ENCODE results near the gene AFAP1.

DNA sequence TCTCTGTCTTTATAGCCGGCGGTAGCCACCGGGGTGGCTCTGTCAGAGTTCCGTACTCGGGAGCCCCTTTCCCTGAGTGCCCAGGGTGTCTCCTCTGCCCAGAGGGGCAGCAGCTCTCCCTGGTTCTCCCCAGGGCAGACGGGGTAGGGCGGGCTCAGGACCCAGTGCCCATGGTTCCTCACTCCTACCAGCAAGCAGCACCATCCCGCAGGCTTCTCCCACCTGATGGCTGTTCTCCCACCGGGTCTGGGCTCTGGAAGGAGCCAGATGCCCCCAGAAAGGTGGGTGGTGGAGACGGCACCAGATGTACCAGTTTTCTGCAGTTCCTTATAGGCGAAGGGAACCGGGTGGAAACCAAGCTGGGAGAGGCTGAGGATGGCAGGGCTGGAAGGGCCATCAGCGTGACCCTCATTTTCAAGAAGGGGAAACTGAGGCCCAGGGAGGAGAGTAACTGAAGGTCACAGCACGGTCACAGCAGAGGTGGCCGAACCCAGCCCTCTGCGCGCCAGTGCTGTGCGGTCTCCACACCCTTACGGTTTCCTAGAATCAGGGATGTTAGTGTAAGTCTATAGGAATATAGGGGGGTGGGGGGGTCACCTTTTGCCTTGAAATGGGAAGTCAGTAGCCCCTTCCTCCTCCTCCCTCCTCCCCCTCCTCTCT is 198.7 kb downstream of the AFAP1 start:
- TF ChIP-seq, protein P1, sequence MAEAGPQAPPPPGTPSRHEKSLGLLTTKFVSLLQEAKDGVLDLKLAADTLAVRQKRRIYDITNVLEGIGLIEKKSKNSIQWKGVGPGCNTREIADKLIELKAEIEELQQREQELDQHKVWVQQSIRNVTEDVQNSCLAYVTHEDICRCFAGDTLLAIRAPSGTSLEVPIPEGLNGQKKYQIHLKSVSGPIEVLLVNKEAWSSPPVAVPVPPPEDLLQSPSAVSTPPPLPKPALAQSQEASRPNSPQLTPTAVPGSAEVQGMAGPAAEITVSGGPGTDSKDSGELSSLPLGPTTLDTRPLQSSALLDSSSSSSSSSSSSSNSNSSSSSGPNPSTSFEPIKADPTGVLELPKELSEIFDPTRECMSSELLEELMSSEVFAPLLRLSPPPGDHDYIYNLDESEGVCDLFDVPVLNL (CRISPR knock-in tag; IDR thresholded peaks at IDR 0.05; ENCODE audit: borderline replicate concordance, low read depth) = no peak
- TF ChIP-seq ZNF671 (CRISPR knock-in tag; IDR thresholded peaks at IDR 0.05) = no peak
- no peak for TF ChIP-seq SP1 (CRISPR knock-in tag; conservative IDR thresholded peaks at IDR 0.05)
- TF ChIP-seq, protein P2, sequence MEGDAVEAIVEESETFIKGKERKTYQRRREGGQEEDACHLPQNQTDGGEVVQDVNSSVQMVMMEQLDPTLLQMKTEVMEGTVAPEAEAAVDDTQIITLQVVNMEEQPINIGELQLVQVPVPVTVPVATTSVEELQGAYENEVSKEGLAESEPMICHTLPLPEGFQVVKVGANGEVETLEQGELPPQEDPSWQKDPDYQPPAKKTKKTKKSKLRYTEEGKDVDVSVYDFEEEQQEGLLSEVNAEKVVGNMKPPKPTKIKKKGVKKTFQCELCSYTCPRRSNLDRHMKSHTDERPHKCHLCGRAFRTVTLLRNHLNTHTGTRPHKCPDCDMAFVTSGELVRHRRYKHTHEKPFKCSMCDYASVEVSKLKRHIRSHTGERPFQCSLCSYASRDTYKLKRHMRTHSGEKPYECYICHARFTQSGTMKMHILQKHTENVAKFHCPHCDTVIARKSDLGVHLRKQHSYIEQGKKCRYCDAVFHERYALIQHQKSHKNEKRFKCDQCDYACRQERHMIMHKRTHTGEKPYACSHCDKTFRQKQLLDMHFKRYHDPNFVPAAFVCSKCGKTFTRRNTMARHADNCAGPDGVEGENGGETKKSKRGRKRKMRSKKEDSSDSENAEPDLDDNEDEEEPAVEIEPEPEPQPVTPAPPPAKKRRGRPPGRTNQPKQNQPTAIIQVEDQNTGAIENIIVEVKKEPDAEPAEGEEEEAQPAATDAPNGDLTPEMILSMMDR (IDR thresholded peaks at IDR 0.05) = no peak
- TF ChIP-seq NR2C2 (CRISPR knock-in tag; IDR thresholded peaks at IDR 0.05) = no peak
- TF ChIP-seq JAZF1 (CRISPR knock-in tag; IDR thresholded peaks at IDR 0.05) = no peak
- no peak for TF ChIP-seq NR3C1 (CRISPR knock-in tag; conservative IDR thresholded peaks at IDR 0.05; ENCODE audit: low read depth)
- no peak for TF ChIP-seq TCF7 (CRISPR knock-in tag; IDR thresholded peaks at IDR 0.05; ENCODE audit: low read depth)
- TF ChIP-seq, protein P3, sequence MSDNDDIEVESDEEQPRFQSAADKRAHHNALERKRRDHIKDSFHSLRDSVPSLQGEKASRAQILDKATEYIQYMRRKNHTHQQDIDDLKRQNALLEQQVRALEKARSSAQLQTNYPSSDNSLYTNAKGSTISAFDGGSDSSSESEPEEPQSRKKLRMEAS (CRISPR knock-in tag; IDR thresholded peaks at IDR 0.05) = no peak
- no peak for TF ChIP-seq CREB1 (CRISPR knock-in tag; IDR thresholded peaks at IDR 0.05)
- TF ChIP-seq GTF2I (CRISPR knock-in tag; conservative IDR thresholded peaks at IDR 0.05) = no peak
- TF ChIP-seq, protein P4, sequence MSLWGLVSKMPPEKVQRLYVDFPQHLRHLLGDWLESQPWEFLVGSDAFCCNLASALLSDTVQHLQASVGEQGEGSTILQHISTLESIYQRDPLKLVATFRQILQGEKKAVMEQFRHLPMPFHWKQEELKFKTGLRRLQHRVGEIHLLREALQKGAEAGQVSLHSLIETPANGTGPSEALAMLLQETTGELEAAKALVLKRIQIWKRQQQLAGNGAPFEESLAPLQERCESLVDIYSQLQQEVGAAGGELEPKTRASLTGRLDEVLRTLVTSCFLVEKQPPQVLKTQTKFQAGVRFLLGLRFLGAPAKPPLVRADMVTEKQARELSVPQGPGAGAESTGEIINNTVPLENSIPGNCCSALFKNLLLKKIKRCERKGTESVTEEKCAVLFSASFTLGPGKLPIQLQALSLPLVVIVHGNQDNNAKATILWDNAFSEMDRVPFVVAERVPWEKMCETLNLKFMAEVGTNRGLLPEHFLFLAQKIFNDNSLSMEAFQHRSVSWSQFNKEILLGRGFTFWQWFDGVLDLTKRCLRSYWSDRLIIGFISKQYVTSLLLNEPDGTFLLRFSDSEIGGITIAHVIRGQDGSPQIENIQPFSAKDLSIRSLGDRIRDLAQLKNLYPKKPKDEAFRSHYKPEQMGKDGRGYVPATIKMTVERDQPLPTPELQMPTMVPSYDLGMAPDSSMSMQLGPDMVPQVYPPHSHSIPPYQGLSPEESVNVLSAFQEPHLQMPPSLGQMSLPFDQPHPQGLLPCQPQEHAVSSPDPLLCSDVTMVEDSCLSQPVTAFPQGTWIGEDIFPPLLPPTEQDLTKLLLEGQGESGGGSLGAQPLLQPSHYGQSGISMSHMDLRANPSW (CRISPR knock-in tag; conservative IDR thresholded peaks at IDR 0.05; ENCODE audit: low read depth) = no peak
- TF ChIP-seq ESRRA (CRISPR knock-in tag; IDR thresholded peaks at IDR 0.05; ENCODE audit: borderline replicate concordance) = no peak
